GM18519 (cell line): Measurements from ENCODE around the gene NSMCE3.

Source experiments
- ATAC-seq: cut with Tn5 transposase; IDR thresholded peaks from one replicate; pipeline ENCODE4 v1.9.1; 2021; ENCODE audit warnings: mild to moderate bottlenecking, moderate library complexity; ENCODE audit not compliant: unreplicated experiment, low FRiP score

Gene NSMCE3

GRCh38 chr15:29223640-29224039 is 46.0 kb downstream of the NSMCE3 start:
- ATAC-seq, result no peak

GRCh38 chr15:29222129-29222853 is 47.3 kb downstream of the NSMCE3 start:
- ATAC-seq, result no peak

- no peak for ATAC-seq
These were observed 48.8 kb downstream of the NSMCE3 start for GRCh38 chr15:29220852-29221251.

GRCh38 chr15:29216955-29217354 is 52.7 kb downstream of the NSMCE3 start:
- ATAC-seq, result no peak
